ENCODE results near the gene LDLRAD4.

The LDLRAD4 gene

GRCh38 chr18:13592246-13592645, 373.7 kb downstream of the LDLRAD4 start:
- ATAC-seq, result no peak
- no peak for TF ChIP-seq CSRNP3 (CRISPR knock-in tag; IDR thresholded peaks at IDR 0.05)
- TF ChIP-seq TCF4 (CRISPR knock-in tag; IDR thresholded peaks at IDR 0.05; ENCODE audit: borderline replicate concordance), result no peak
- TF ChIP-seq PPARA (CRISPR knock-in tag; IDR thresholded peaks at IDR 0.05; ENCODE audit: borderline replicate concordance), result no peak
- TF ChIP-seq BACH2 (CRISPR knock-in tag; IDR thresholded peaks at IDR 0.05; ENCODE audit: borderline replicate concordance), result no peak
- TF ChIP-seq TSHZ2 (CRISPR knock-in tag; IDR thresholded peaks at IDR 0.05), result no peak
- no peak for TF ChIP-seq ZNF70 (CRISPR knock-in tag; IDR thresholded peaks at IDR 0.05)
- TF ChIP-seq ZC3H10 (CRISPR knock-in tag; IDR thresholded peaks at IDR 0.05), result no peak

- no peak for TF ChIP-seq TOX (CRISPR knock-in tag; IDR thresholded peaks at IDR 0.05; ENCODE audit: borderline replicate concordance)
- TF ChIP-seq ZNF8 (CRISPR knock-in tag; IDR thresholded peaks at IDR 0.05), result no peak
- no peak for TF ChIP-seq TSHZ2 (CRISPR knock-in tag; IDR thresholded peaks at IDR 0.05)
- TF ChIP-seq OSR1 (CRISPR knock-in tag; IDR thresholded peaks at IDR 0.05), result no peak
- no peak for TF ChIP-seq CREB5 (CRISPR knock-in tag; IDR thresholded peaks at IDR 0.05; ENCODE audit: low read depth)
- TF ChIP-seq PATZ1 (CRISPR knock-in tag; IDR thresholded peaks at IDR 0.05; ENCODE audit: borderline replicate concordance), result no peak
- no peak for TF ChIP-seq CSRNP3 (CRISPR knock-in tag; IDR thresholded peaks at IDR 0.05)
Measured at GRCh38 chr18:13594551-13594950, 376.0 kb downstream of the LDLRAD4 start.

GRCh38 chr18:13597068-13597467, 378.5 kb downstream of the LDLRAD4 start:
- no peak for TF ChIP-seq TOX (CRISPR knock-in tag; IDR thresholded peaks at IDR 0.05; ENCODE audit: borderline replicate concordance)
- no peak for TF ChIP-seq ZNF565 (CRISPR knock-in tag; conservative IDR thresholded peaks at IDR 0.05; ENCODE audit: low read depth)
- TF ChIP-seq BACH2 (CRISPR knock-in tag; IDR thresholded peaks at IDR 0.05; ENCODE audit: borderline replicate concordance), result no peak
- TF ChIP-seq TCF4 (CRISPR knock-in tag; IDR thresholded peaks at IDR 0.05; ENCODE audit: borderline replicate concordance), result no peak
- no peak for TF ChIP-seq CSDC2 (CRISPR knock-in tag; IDR thresholded peaks at IDR 0.05)
- no peak for TF ChIP-seq ZNF70 (CRISPR knock-in tag; IDR thresholded peaks at IDR 0.05)
- ATAC-seq, result no peak

More at GRCh38 chr18:13594551-13594950, 376.0 kb downstream of the LDLRAD4 start:
- no peak for ATAC-seq

GRCh38 chr18:13598591-13598990, 380.0 kb downstream of the LDLRAD4 start:
- ATAC-seq, result no peak
- TF ChIP-seq RARB (CRISPR knock-in tag; IDR thresholded peaks at IDR 0.05) (no peak), ZNF8 (CRISPR knock-in tag; IDR thresholded peaks at IDR 0.05) (no peak)

All from SK-N-SH treated with all-trans-retinoic acid at 6 μM for 48 hours (cell line).